ENCODE data around the gene SLC45A1.
A peak's percentile ranks its signal among the peaks of the same experiment; 100 is the strongest.

Gene SLC45A1

DNA sequence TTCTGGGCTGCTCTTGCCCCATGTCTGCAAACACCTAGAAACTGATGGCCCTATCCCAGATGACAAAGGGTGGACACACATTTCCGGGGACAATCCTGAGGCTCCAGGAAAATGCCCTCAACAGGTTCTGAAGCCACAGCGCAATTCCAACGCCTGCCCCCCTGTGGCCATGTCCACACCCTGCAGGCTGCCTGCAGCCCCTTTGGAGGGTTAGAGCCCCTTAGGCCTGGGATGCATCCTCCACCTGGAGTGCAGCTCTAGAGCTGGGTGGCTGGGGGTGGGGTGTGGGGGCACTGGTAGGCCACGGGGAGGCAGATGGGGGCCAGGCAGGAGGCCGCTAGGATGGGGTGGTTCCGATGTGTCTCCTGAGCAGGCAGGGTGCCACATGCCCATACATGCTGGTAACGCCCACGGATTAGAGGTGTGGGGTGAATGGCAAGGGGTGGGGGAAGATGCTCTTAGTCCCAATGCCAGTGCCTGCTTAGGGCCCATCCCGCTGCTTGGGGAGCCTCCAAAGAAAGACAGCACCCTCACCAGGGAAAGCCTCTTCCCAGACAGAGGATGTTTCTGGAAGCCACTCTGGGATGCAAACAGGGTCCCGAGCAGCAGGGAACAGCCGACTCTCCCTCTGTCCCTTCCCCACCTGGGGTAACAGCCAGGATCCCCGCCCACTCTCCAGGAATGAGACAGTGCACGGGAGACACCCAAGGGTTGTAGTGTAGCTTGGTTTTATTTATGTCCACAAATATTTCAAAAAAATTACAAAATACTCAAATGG is 34.0 kb downstream of the SLC45A1 start:
- no peak overlapping the region for H3K27ac ChIP-seq

DNA sequence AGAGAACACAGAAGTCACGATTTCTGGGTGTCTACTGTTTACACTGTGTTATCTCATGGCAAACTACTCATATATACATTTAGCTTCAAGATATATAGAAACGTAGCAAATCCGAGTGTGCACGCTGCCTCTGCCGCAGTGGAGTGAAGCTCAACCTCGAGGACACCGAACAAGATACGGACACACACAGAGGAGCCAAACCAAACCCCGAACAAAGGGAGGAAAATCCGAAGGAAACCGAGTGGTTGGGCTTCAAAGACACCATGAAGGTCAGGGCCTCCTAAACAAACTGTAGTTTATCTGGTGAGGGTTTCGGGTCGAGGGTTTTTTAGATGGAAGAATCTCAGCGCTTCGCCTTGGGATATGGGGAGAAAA is 34.5 kb downstream of the SLC45A1 start:
- no peak overlapping the region for H3K27ac ChIP-seq
- no peak for DNase-seq (ENCODE audit: low read depth, low spot score)

More for the DNA sequence above, 34.0 kb downstream of the SLC45A1 start:
- peak; percentile 39 for DNase-seq (ENCODE audit: low read depth, low spot score)

DNA sequence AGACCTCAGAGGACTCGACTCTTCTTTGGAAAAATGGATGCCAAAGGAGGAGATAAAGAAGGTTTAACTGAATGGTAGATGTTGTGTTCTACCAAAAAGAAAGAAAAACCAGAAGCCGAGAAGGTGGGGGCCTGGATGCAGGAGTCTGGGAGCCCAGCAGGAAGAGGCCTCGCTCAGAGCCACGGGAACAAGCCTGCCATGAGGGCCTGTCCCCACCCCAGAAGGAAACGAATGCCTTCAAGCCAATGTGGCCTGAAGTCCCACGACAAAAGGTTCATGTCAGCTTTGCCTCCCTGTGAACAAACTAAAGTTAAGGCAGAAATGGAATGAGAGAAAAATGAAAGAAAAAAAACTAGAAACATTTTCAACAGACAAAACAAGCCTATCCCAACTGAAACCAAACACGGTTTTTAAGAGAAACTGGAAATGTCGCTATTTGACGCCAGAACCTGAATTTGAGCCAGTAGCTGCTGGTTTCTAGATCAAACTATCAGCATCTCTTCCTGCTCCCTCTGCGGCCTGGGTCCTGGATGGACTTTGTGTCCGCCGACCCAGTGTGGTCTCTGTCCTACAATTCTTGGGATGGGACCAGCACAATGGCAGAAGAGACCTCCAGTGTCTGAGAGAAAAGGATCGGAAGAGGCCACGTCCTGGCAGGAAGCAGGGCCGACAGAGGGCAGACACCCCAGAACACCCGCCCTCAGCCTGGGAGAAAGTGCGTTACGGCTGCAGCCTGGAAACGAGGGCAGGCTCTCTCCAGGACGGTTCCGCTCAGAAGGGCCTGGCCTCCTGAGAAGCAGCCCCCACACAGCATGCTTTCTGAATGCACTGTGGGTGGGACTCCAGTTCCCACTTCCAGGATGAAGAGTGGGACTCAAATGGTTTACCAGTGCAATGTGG is 35.2 kb downstream of the SLC45A1 start:
- no peak for DNase-seq (ENCODE audit: low read depth, low spot score)
- no peak overlapping the region for H3K27ac ChIP-seq

DNA sequence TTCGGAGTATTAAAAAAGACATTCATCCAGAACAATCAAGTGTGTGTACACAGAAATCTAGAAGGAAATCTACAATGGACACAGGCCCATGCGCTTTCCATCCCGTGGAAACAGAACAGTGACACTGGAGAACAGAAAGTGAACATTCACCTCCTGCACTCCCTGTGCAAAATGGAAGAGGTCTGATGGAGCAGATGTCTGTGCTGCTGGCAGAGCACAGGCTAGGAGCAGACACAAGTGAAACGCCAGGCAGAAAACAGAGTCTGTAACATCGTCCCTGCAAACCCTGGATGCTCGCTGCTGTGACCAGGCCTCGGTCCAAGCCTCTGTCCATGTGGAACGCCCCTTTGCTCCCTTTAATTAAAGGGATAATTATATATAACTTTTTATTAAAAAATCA is 36.1 kb downstream of the SLC45A1 start:
- DNase-seq (ENCODE audit: low read depth, low spot score) = no peak
- no peak overlapping the region for H3K27ac ChIP-seq

DNA sequence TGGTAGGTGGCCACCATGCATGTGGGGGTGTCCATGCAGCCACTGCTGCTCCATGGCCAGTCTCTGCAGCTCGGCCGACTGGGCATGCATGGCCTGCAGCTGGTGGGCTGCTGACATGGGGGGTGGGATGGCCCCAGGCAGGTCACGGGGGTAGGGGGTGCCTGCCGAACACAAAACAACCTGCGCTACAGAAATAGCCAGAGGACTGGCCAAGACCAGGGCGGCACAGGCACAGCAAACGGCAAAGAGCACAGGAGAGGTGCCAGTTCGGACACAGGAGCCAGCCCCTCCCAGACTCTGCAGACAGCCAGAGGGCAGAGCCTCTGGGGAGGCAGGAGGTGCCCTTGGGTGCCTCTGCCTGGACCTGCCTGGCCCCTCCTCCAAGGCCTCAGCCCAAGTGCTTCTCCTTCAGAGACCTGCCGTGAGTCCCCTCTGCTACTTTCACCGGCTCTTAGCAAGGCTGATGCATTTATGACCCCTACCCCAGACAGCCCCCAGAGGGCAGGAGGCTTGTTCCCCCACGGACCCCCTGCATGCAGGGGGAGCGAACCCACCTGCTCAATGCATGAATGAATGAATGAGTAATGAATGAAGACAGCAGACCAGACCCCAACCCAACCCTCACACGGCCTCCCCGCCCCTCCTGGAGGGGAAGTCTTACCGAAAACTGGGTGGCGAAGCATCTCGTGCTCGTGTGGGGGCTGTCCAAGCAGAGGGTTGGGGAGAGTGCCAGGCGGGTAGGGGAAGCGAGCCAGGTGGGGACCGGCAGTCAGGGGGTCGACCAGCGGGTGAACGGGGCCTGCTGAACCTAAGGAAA is 37.7 kb downstream of the SLC45A1 start:
- no peak overlapping the region for H3K27ac ChIP-seq
- no peak for DNase-seq (ENCODE audit: low read depth, low spot score)

DNA sequence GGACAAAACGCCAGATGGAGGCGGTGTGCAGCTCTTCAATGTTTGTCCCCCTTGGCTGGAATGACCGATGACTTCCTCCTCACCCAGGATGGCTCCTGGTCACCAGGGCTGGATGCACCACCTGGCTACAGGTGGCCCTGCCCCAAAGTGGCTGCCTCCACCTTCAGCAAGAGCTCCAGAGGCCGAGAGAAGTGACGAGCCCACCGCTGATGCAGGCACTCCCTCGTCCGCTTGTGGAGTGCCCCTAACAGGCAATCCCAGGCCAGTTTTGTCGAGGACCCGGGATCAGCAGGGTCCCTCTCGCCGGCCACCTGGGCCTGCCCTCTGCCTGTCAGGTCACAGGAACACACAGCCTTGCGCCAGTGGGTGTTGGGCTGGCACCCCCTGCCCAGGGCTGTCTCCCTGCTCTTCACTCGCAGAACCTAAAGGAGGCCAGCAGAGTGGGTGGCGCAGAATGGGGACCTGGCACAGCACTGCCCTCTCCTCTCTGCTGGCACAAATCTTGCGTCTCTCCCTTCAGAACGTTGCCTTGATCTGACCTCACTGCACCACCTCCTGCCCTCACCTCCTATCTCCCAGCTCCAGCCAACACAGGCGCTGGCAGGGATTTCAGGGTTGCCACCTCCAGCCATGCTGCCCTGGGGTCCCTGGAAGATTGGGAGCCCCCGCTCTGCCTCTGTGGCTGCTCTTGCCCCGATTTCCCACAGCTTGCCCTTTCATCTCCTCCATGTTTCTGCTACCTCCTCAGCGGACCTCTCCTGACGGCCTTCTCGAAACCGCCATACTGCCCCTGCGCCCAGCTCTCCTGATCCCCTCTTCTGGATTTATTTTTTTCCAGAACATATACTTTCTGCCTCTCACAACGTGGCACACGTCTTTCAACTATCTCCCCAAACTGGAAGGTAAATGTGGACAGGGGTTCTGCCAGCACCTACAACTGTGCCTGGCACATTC is 38.6 kb downstream of the SLC45A1 start:
- H3K27ac ChIP-seq = no peak overlapping the region
- DNase-seq (ENCODE audit: low read depth, low spot score) = no peak

DNA sequence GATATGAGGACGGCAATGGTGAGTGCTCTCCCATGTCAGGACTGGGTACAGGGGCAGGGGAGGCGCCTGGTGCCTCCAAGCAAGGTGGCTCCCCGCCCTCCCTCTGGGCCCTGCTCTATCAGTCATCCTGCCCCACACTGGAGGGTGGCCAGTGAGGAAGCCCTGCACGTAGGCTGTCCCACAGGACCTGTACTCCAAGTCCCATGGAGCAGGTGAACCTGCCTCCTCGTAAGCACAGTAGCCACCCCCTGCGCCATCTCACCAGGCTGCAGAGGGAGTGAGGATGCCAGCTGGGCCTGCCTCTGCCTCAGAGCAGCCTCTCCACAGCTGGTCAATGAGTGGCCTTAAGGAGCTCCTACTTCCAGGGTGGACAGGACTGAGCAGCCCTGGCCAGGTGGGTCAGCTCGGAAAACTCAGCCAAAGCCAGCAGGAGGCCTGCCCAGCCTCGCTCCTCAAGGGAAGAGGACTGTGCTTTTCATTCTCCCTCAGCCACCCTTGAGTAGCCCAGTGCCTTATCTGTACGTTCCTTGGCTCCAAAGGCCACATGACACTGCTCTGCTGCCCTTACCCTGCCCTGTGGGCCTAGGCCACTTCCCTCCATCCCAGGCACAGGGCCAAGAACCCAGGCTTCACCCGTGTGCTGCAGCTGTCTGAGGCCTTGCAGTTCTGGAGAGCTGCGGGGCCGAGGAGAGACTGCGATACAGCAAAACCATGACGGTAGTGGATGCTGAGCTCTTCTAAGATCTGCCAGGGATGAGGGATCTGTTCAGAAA is 39.6 kb downstream of the SLC45A1 start:
- H3K27ac ChIP-seq = no peak overlapping the region
- DNase-seq (ENCODE audit: low read depth, low spot score) = no peak

DNA sequence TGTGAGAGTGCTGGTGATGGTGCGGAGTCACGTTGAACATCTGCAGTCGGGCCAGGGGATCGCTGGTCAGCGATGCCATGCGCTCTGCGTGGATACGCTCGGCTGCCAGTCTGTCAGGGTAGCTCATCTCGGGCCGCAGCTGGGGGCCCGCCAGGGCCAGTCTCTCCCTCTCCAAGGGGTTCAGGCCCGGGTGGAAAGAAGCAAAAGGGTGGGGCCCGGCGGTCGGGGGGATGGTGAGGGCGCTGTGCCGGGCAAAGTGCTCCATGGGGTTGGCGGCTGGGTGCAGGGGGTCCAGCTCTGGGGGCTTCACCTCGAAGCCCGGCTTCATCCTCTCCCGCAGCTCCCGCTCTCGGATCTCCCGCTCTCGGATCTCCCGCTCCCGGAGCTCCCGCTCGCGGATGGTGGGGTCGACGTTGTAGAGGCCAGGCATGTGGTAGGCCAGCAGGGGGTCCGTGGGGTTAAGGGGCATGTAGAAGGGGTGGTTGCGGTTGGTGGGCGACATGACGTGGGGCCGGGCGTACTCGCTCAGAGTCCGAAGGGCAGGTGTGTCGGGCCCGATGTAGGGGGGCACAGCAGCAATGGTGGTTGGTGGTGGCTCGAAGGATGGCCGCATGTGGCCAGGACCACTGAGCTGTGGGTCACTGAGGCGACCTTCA is 40.5 kb downstream of the SLC45A1 start:
- no peak overlapping the region for H3K27ac ChIP-seq
- DNase-seq (ENCODE audit: low read depth, low spot score) = no peak

DNA sequence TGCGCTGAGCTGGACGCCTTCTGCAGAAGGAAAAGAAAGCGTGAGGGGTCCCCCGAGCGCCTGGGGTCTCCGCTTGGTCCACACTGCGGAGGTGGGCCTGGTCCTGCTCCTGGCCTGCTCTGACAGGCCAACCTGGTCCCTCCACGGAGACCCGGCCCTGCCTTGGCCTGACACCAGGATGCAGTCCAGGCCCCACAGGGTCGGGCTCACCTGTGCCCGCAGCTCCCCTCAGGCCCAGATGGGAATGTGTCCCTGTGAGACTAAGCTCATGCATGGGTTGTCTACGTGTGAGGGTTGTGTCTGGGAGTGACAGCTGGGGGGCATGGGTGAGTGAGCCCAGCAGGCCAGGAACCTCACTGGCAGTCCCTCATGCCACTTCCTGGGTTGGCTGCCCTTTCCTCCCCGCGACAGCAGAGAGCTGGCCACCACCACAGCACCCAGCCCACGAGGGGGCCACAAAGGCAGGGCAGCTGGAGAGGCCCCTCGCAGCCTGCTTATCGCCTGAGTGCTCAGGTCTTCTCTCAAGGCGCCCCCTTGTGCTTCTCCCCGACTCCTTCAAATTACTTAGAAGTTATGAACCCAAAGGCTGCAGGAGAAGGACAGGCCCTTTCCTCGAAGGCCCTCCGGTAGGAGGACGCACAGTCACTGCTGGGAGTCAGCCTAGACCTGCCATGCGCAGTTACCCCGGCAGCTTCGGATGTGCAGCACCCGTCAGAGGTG is 41.1 kb downstream of the SLC45A1 start:
- no peak for DNase-seq (ENCODE audit: low read depth, low spot score)
- no peak overlapping the region for H3K27ac ChIP-seq

DNA sequence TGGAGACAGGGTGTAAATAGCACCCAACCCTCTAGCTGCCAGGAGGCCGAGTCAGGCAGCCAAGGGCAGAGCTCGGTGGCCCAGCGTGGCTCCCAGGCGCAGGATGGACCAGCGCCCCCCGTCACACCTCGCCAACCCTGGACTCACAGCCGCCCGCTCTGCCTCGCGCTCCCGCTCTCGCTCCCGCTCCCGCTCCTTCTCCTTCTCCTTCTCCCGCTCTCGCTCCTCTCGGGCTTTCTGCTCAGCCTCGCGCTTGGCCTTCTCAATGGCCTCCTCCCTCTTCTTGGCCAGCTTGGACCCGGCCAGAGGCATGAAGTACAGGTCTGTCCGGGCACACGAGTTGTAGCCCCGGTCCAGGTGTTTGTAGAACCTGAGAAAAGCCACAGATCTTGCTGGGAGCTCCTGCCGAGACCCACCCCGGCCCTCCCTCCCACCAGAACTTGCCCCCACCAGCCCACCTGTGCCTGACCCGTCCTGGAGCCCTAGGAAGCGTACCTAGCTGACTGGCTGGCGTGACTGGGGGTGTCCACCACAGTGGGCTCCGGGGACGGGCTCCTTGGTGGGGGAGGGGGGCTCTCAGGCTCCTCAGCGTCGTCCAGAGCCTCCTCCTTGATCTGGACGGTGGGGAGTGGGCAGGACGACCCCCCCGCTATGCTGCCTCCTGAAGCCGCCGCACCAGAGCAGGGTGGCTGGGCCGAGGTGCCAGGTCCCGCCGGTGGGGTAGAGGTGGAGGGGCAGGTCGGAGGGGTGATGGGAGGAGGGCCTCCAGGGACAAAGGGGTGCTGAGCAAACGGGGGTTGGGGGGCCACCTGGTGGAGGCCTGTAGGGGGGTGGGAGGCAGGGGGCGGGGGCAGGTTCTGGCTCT is 41.9 kb downstream of the SLC45A1 start:
- H3K27ac ChIP-seq = no peak overlapping the region
- DNase-seq (ENCODE audit: low read depth, low spot score) = no peak

DNA sequence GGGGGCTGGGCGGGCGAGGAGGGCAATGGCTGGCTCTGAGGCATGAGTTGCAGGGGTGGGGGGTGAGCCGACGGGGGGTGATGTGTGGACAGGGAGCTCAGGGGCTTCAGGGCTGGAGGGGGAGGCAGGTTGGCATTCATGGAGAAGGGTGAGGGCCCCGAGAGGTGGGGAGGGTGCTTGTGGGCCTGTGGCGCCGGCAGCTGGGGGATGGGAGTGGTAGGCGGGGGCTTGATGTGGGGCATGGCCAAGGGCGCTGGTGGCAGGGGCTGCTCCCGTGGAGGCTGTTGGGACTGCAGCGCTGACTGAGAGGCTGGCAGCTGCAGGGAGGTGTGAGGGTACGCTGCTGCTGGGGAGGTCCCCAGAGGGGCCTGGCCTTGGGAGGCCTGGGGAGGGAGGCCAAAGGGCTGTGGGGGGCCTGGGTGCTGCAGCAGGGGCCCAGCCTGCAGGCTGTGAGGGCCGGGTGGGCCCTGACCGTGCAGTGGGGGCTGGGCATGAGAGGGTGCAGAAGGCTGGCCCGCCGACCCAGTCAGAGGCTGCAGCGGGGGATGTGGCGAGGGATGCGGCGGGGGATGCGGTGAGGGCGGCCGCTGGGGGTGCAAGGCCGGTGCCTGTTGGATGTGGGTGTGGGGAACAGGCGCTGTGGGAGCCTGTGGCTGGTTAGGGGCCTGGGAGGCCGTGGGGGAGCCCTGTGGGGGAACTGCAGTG is 42.7 kb downstream of the SLC45A1 start:
- H3K27ac ChIP-seq = no peak overlapping the region
- DNase-seq (ENCODE audit: low read depth, low spot score) = no peak

DNA sequence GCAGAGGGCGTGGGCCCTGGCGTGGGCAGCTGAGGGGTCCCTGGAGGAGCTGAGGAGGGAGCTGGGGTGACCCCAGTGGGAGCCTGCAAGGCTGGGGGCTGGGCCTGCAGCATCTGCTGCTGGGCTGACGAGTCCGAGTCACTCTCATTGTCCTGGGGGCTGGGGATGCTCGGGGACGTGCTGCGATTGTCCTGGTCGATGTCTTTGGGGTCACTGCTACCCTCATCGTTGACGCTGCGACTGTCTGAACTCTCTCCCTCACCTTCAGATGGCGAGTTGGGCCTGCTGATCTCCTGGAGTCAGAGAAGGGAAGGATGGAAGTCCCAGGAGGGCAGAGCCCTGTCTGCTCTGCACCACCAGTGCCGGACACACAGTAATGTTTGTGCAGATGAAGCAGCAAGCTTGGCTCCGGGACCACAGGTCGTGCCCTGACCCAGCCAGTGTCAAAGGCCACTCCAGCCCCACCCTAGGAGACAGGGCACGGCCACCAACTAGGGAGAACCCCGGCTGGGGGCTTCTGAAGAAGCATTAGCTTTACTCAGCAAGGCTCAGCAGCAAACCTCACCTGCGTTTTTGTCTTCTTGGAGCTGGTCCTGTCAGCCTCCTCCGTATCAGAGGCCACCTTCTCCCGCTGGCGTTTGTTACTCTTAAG is 43.4 kb downstream of the SLC45A1 start:
- no peak for DNase-seq (ENCODE audit: low read depth, low spot score)

DNA sequence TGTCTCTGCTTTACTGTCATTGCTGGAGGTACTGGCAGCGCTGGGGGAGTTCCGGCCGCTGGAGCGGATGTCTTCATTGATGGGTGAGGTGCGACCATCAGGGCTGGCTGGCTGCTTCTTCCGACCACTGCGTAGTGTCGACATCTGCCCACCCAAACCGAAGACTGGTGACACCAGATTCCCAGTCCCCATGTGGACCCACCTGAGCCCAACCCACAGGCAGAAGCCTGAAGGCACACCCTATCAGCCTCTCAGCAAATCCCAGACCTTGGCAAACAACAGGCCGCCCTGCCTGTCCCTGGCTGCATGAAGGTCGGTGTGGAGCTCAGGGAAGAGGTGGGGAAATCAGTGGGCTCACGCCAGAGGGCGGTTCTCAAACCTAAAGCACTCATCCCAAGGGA is 44.8 kb downstream of the SLC45A1 start:
- DNase-seq (ENCODE audit: low read depth, low spot score) = no peak
- H3K27ac ChIP-seq = no peak overlapping the region

More for the DNA sequence above, 43.4 kb downstream of the SLC45A1 start:
- no peak overlapping the region for H3K27ac ChIP-seq

DNA sequence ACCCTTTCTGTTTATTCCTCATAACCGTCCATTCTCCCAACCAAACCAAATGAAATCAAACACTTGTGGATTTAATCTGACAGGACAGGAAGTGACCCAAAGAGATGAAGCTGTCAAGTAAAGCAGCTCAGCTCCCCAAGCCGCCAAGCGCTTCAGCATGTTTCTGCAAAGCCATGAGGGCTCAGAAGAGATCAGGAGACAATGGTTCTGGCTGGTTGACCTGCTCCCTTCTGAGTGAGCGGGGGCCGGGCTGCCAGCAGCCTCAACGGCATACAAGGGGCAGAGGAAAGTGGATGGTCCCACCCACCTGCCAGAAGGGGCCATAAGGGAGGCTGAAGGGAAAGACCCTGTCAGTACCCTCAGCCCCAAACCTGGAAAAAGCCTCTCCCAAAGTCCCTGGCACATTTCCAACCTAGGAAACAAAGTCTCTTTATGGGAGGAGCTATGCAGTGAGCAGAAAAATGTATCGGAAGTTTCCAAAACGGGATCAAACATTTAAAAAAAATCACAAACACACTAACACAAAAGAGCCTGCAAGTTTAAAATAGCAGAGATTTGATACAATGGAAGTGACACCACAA is 45.4 kb downstream of the SLC45A1 start:
- no peak overlapping the region for H3K27ac ChIP-seq
- no peak for DNase-seq (ENCODE audit: low read depth, low spot score)

DNA sequence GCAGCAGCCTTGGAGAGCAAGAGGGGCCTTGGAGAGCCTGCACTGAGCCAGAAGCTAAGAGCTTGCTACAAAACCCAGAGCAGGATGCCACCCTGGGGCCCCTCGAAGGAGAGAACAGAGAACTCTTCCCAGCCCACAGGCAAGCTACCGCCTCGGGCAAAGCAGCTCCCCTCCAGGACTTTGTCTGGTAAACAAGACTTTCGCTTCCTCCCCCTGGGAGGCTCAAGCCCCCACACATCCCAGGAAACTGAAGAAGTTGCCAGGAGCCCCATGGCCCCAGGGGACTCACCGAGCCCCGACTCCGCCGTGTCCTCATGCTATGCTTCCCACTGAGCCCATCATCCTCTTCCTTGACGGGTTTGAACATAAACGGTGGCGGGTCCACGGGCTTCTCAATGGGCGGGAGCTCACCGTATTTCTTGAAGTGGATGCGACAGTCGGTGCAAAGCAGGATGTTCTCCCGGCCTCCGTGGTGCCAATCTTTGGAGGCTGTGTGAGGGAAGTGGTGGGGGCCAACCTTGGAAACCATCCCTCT is 45.9 kb downstream of the SLC45A1 start:
- no peak for DNase-seq (ENCODE audit: low read depth, low spot score)

More for the DNA sequence above, 45.9 kb downstream of the SLC45A1 start:
- H3K27ac ChIP-seq = no peak overlapping the region
